Trophoblast cell (in vitro differentiated cells and primary cell): ENCODE data around the gene CCDC18.
"Not testable (repeated sequence)": the region's sequence is repeated elsewhere in the genome, so short reads cannot be mapped to it uniquely, and the experiment has no call there.

Source experiments
- DNase-seq, 2 donors: peaks; one replicate each; pipeline ENCODE4 v3.0.0-alpha.2; 2016
- H2AFZ ChIP-seq: 2 replicates; pipeline ENCODE4 v1.6.1; 2013; ENCODE audit warnings: low read length, moderate library complexity, mild to moderate bottlenecking; ENCODE audit not compliant: insufficient read depth, poor library complexity
- H2AK5ac ChIP-seq: 2 replicates; pipeline ENCODE4 v1.6.1; 2013; ENCODE audit warnings: mild to moderate bottlenecking, low read length
- H2BK120ac ChIP-seq: 2 replicates; pipeline ENCODE4 v1.6.1; 2013; ENCODE audit warnings: low read length, mild to moderate bottlenecking, moderate library complexity; ENCODE audit not compliant: insufficient read depth, poor library complexity
- H2BK12ac ChIP-seq: 2 replicates; pipeline ENCODE4 v1.6.1; 2013; ENCODE audit warnings: mild to moderate bottlenecking, low read length, moderate library complexity
- H2BK5ac ChIP-seq: 2 replicates; pipeline ENCODE4 v1.6.1; 2013; ENCODE audit warnings: low read length, low read depth, moderate library complexity, mild to moderate bottlenecking; ENCODE audit not compliant: poor library complexity
- H3K14ac ChIP-seq: 2 replicates; pipeline ENCODE4 v1.6.1; 2013; ENCODE audit warnings: mild to moderate bottlenecking, low read length
- H3K18ac ChIP-seq: 2 replicates; pipeline ENCODE4 v1.6.1; 2013; ENCODE audit warnings: mild to moderate bottlenecking, low read length
- H3K23ac ChIP-seq: 2 replicates; pipeline ENCODE4 v1.6.1; 2013; ENCODE audit warnings: low read length
- H3K27ac ChIP-seq: 2 replicates; pipeline ENCODE4 v1.5.1; 2013; ENCODE audit warnings: low read depth, mild to moderate bottlenecking, inconsistent platforms, low read length, moderate library complexity
- H3K27me3 ChIP-seq: 2 replicates; pipeline ENCODE4 v1.6.1; 2013; ENCODE audit warnings: inconsistent platforms, mild to moderate bottlenecking, low read length, moderate library complexity; ENCODE audit not compliant: insufficient read depth
- H3K36me3 ChIP-seq, 2 experiments: 1 replicate in 1 of 2; 2 replicates in 1 of 2; pipeline ENCODE4 v1.6.1; 2013; ENCODE audit warnings: low read length in 2 of 2, mild to moderate bottlenecking in 2 of 2, moderate library complexity in 1 of 2; ENCODE audit not compliant: insufficient read depth in 2 of 2, control insufficient read depth in 1 of 2
- H3K4ac ChIP-seq: 2 replicates; pipeline ENCODE4 v1.6.1; 2013; ENCODE audit warnings: low read depth, mild to moderate bottlenecking, low read length, moderate library complexity
- H3K4me1 ChIP-seq, 2 experiments: 1 replicate in 1 of 2; 2 replicates in 1 of 2; pipeline ENCODE4 v1.6.1; 2013; ENCODE audit warnings: low read length in 2 of 2, mild to moderate bottlenecking in 2 of 2, moderate library complexity in 1 of 2; ENCODE audit not compliant: insufficient read depth in 2 of 2, control insufficient read depth in 1 of 2
- H3K4me2 ChIP-seq: 2 replicates; pipeline ENCODE4 v1.6.1; 2013; ENCODE audit warnings: inconsistent platforms, mild to moderate bottlenecking, low read length, moderate library complexity
- H3K4me3 ChIP-seq: 2 replicates; pipeline ENCODE4 v1.5.1; 2013; ENCODE audit warnings: mild to moderate bottlenecking, low read depth, low read length, inconsistent platforms
- H3K79me1 ChIP-seq: one replicate; pipeline ENCODE4 v1.6.1; 2013; ENCODE audit warnings: low read length
- H3K79me2 ChIP-seq: 2 replicates; pipeline ENCODE4 v1.6.1; 2013; ENCODE audit warnings: low read length, mild to moderate bottlenecking; ENCODE audit not compliant: control insufficient read depth, insufficient read depth, poor library complexity
- H3K9ac ChIP-seq: 2 replicates; pipeline ENCODE4 v1.6.1; 2013; ENCODE audit warnings: mild to moderate bottlenecking, low read length
- H3K9me3 ChIP-seq: 2 replicates; pipeline ENCODE4 v1.6.1; 2013; ENCODE audit warnings: low read depth, mild to moderate bottlenecking, control low read depth, inconsistent platforms, low read length; ENCODE audit not compliant: insufficient read depth
- H4K12ac ChIP-seq: 2 replicates; pipeline ENCODE4 v1.6.1; 2013; ENCODE audit warnings: low read depth, mild to moderate bottlenecking, low read length, moderate library complexity
- H4K8ac ChIP-seq: 2 replicates; pipeline ENCODE4 v1.6.1; 2013; ENCODE audit warnings: low read depth, mild to moderate bottlenecking, low read length, moderate library complexity
- H4K91ac ChIP-seq: one replicate; pipeline ENCODE4 v1.6.1; 2013; ENCODE audit warnings: low read depth, mild to moderate bottlenecking, low read length, moderate library complexity
- WGBS: extraction: QIAGEN DNeasy Blood & Tissue Kit; methylation state at CpG from one replicate; pipeline ENCODE4 v1.1.7; 2013; ENCODE audit warnings: missing lambda C conversion rate; ENCODE audit not compliant: insufficient read length, insufficient coverage; ENCODE audit errors: extremely low coverage; 5-methylcytosine and 5-hydroxymethylcytosine counted together

Gene CCDC18

DNA sequence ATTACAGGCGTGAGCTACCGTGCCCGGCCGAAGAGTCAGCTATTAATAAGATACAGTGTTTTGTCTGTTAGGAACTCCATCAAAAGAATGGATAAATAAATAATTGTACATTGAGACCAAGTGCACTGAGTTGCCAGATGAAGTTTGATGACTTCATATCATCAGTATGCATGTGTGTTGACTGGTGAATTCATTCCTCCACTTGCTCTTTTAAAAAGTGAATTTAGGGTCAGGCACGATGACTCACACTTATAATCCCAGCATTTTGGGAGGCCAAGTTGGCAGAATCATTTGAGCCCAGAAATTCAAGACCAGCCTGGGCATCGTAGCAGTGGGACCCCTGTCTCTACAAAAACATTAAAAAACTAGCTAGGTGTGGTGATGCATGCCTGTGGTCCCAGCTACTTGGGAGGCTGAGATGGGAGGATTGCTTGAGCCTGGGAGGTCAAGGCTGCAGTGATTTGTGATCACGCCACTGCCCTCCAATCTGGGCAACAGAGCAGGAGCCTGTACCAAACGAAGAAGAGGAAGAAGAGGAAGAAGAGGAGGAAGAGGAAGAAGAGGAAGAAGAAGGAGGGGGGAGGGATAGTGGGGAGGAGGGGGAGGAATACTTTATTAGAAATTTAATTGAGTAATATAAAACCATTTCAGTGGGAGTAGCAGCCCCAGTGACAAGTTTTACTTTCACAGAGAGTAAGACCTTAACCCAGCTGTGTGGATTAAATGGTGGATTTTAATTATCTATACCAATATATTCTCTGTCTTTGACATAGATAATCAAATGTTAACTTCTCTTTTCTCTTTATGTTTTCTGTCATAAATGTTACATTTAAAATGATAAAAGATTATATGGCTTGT lies 74.9 kb downstream of the CCDC18 start:
- Histone ChIP-seq H3K79me2 (no peaks in the 10 kb centered on the region), H3K27me3 (no peaks in the 10 kb centered on the region), H2BK12ac (no peak overlapping the region), H4K12ac (no peak overlapping the region), H3K4me3 (no peak overlapping the region), H3K9me3 (no peaks in the 10 kb centered on the region), H3K36me3 (no peaks in the 10 kb centered on the region), H3K9ac (no peak overlapping the region), H3K27ac (no peak overlapping the region), H2BK120ac (no peak overlapping the region), H4K8ac (no peak overlapping the region), H2AFZ (no peak overlapping the region), H2AK5ac (no peak overlapping the region), H3K4me2 (no peak overlapping the region), H3K18ac (no peak overlapping the region), H3K14ac (no peak overlapping the region), H3K4me1 (no peaks in the 10 kb centered on the region), H4K91ac (no peak overlapping the region), H3K79me1 (no peaks in the 10 kb centered on the region), H3K4ac (no peak overlapping the region), H3K23ac (no peak overlapping the region), H2BK5ac (no peak overlapping the region)
- DNase-seq, result no peak
- WGBS, result no CpG with 5 or more reads among the region's 8 CpGs

DNA sequence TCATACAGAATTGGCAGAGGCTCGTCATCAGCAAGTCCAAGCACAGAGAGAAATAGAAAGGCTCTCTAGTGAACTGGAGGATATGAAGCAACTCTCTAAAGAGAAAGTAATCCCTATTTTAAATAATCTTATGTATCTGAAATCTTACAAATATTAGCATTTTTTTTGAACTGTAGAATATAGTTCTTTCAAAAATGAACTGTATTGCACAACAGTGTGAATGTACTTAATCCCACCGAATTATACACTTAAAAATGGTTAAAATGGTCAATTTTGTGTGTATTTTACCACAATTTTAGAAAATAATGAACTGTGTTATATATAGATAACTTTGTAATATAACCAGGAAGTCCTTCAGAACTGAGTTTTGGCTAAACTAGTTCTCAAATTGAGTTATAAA lies 75.9 kb downstream of the CCDC18 start:
- no peaks in the 10 kb centered on the region for H3K27me3 ChIP-seq
- H4K91ac ChIP-seq, result no peak overlapping the region
- WGBS, result no CpG with 5 or more reads among the region's 2 CpGs
- H3K27ac ChIP-seq, result no peak overlapping the region
- H3K36me3 ChIP-seq, result no peaks in the 10 kb centered on the region
- H4K12ac ChIP-seq, result no peak overlapping the region
- no peaks in the 10 kb centered on the region for H3K9me3 ChIP-seq
- H2BK5ac ChIP-seq, result no peak overlapping the region
- H4K8ac ChIP-seq, result no peak overlapping the region
- H3K4me1 ChIP-seq, result no peaks in the 10 kb centered on the region
- no peak overlapping the region for H3K4me3 ChIP-seq
- no peaks in the 10 kb centered on the region for H3K79me1 ChIP-seq
- H2AK5ac ChIP-seq, result no peak overlapping the region
- H3K18ac ChIP-seq, result no peak overlapping the region
- no peak overlapping the region for H3K14ac ChIP-seq
- DNase-seq, result no peak
- no peaks in the 10 kb centered on the region for H3K79me2 ChIP-seq
- no peak overlapping the region for H2BK120ac ChIP-seq
- H3K9ac ChIP-seq, result no peak overlapping the region
- no peak overlapping the region for H3K4me2 ChIP-seq
- H2AFZ ChIP-seq, result no peak overlapping the region
- H3K23ac ChIP-seq, result no peak overlapping the region
- no peak overlapping the region for H3K4ac ChIP-seq
- no peak overlapping the region for H2BK12ac ChIP-seq

DNA sequence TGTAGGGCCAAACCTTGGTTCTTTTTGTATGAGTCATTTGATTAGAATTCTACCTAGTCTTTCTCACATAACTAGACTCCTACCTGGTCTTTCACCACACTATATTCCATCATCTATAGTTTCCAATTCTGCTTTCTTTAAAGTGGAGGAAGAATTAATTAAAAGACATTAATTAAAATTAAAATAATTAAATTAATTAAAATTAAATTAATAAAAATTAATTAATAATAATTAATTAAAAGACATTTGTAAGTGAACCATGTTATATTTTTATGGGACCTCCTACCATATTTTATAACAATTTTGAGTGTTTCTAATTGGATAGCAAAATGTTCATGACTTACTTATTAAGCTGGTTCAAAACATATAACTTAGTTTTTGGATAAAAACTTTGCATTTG lies 77.4 kb downstream of the CCDC18 start:
- no peaks in the 10 kb centered on the region for H3K79me1 ChIP-seq
- no peak overlapping the region for H3K18ac ChIP-seq
- no peak overlapping the region for H4K91ac ChIP-seq
- H2AFZ ChIP-seq, result no peak overlapping the region
- no peak overlapping the region for H3K4ac ChIP-seq
- no peak overlapping the region for H3K9ac ChIP-seq
- no peaks in the 10 kb centered on the region for H3K27me3 ChIP-seq
- no peak overlapping the region for H4K8ac ChIP-seq
- H4K12ac ChIP-seq, result no peak overlapping the region
- no peak overlapping the region for H2BK5ac ChIP-seq
- peaks cover 6% of the 10 kb centered on the region for H3K9me3 ChIP-seq
- no peak overlapping the region for H3K4me2 ChIP-seq
- no peak overlapping the region for H3K4me3 ChIP-seq
- no peak overlapping the region for H3K23ac ChIP-seq
- DNase-seq, result no peak
- H2BK120ac ChIP-seq, result no peak overlapping the region
- no peak overlapping the region for H2AK5ac ChIP-seq
- no peak overlapping the region for H3K27ac ChIP-seq
- H3K4me1 ChIP-seq, result no peaks in the 10 kb centered on the region
- no peak overlapping the region for H2BK12ac ChIP-seq
- peaks cover 2 to 6% of the 10 kb centered on the region in 2 experiments for H3K36me3 ChIP-seq
- no peaks in the 10 kb centered on the region for H3K79me2 ChIP-seq
- no peak overlapping the region for H3K14ac ChIP-seq

DNA sequence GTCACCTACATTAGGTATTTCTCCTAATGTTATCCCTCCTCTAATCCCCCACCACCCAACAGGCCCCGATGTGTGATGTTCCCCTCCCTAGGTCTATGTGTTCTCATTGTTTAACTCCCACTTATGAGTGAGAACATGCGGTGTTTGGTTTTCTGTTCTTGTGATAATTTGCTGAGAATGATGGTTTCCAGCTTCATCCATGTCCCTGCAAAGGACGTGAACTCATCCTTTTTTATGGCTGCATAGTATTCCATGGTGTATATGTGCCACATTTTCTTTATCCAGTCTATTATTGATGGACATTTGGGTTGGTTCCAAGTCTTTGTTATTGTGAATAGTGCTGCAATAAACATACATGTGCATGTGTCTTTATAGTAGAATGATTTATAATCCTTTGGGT lies 80.2 kb downstream of the CCDC18 start:
- H3K27me3 ChIP-seq, H3K4me1 ChIP-seq, H2AK5ac ChIP-seq, H3K9ac ChIP-seq, H4K8ac ChIP-seq, H3K23ac ChIP-seq, DNase-seq, H3K79me2 ChIP-seq, H4K12ac ChIP-seq, H3K18ac ChIP-seq, H3K36me3 ChIP-seq, H2BK5ac ChIP-seq, H3K79me1 ChIP-seq, H2BK12ac ChIP-seq, H3K4me2 ChIP-seq, H4K91ac ChIP-seq, H2BK120ac ChIP-seq, H3K9me3 ChIP-seq, H2AFZ ChIP-seq, H3K4me3 ChIP-seq, H3K14ac ChIP-seq, H3K4ac ChIP-seq, H3K27ac ChIP-seq: not testable (repeated sequence)
- no CpG with 5 or more reads among the region's 3 CpGs for WGBS
